GM18511 (cell line): Measurements from ENCODE around the gene ENTHD1.

Experiments
- ATAC-seq: cut with Tn5 transposase; IDR thresholded peaks from one replicate; pipeline ENCODE4 v1.9.1; 2021; ENCODE audit warnings: mild to moderate bottlenecking, moderate library complexity; ENCODE audit not compliant: unreplicated experiment

The ENTHD1 gene

DNA sequence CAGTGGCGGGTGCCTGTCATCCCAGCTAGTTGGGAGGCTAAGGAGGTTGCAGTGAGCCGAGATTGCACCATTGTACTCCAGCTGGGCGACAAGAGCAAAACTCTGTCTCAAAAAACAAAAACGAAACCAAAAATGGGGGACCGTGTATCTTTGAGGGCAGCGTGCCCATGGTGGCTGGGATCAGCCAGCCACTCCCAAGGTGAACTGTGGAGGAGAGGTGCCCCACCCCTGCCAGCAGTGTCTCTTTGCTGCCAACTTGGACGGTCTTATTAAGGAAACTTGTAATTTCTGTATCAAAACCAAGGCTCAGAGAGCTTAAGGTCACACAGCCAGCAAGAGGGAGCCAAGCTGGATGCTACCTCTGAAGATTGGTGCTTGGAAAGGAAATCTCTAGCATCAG is 175.4 kb downstream of the ENTHD1 start:
- no peak for ATAC-seq

DNA sequence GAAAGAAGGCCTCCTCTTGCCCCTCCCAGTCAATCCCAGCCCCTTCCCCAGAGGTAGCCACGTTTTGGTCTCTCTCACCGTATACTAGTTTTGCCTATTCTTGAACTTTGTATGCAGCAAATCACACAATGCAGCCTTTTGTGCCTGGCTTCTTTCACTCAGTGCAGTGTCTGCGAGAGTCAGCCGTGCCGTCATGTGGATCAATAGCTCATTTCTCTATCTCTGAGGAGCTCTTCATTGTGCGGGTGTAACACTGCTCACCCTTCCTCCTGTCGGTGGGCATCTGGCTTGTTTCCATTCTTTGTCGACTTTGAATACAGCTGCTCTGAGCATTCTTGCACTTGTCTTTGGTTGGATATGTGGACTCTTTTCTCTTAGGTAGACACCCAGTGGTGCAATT is 176.5 kb downstream of the ENTHD1 start:
- no peak for ATAC-seq

DNA sequence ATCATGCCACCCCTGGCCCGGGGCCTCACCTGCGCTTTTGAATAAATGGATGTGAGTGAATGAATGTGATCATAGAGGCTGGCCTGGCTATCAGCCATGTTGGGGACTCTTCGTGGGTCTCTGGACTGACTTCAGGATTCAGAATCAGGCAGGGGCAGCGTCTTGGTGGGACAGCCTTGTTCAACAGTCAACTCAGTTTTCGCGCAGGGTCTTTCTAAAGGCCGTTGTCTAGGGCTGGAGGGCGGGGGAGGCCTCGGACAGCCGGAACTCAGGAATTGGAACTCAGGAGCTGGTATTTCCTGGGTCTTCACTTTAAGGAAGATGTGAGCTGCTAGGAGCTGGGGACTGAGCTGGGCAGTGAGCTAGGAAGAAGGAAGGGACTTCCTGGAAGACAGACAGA is 177.0 kb downstream of the ENTHD1 start:
- no peak for ATAC-seq

DNA sequence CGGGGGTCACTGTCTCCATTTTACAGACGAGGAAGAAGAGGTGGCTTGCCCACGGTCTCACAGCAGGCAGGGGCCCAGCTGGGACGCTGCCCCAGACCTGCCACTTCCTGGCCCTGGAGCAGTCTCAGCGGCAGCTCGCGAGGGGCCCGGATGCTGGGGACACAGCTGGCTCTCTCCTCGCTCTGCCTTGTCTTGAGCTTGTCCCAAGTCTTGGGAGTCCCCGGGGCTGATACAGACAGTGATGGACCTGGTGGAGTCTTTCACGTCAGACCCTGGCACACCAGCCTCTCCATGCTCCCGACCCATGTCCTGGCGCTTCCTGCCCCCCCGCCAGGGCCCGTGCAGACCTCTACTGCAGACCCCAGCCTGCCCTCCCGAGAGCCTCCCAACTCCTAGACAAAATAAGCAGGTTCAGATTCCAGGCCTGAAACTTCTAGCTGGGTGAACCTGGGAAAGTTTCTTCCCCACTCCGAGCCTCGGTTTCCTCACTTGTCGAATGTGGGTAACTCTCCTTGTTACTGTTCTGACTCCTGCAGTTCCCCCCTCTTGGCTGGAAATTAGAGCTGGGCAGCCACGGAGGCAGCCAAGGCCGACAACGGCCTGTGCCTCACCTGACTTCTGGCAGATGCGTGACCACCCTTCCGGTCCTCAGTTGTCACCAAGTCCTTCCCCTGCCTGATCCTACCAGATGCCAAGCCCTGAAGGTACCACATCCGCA is 177.6 kb downstream of the ENTHD1 start:
- ATAC-seq: no peak

DNA sequence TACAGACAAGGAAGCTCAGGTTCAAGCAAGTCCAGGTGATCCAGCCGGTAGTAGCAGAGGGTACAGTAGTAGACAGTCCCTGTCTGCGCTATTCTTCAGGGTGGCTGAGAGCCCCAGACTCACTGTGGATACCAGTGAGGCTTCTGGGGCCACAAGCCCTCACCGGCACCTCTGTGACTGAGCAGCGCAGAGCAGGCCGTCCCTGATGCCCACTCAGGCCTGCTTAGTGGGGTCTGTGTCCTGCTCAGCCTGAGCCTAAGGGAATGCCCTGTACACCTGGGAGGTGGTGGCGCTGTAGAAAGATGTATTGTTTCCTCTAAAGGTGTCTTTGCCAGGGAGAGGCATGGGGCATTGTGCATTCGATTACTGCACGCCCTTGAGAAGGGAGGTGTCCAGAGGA is 179.2 kb downstream of the ENTHD1 start:
- no peak for ATAC-seq

DNA sequence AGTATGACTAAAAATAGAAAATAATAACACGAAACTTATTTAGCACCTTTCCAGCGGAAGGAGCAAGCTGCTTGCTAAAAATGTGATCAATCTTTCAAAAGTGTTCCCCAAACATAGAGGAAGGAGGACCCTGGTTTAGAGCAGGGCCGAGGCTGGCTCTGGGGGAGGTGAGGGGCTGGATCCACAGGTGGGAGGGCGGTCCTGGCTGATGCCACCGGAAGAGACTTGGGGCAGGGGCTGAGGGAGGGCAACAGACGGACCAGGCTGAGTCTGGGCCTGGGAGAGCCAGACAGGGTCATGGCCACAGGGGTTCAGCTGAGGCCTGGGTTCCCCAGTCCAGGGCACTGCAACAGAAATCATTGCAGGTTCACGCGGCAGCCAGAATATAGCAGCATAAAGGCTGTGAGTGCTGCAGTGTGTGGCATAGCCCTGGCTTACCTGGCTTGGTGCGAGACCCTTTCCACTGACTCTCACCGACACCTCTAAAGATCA is 179.7 kb downstream of the ENTHD1 start:
- no peak for ATAC-seq

DNA sequence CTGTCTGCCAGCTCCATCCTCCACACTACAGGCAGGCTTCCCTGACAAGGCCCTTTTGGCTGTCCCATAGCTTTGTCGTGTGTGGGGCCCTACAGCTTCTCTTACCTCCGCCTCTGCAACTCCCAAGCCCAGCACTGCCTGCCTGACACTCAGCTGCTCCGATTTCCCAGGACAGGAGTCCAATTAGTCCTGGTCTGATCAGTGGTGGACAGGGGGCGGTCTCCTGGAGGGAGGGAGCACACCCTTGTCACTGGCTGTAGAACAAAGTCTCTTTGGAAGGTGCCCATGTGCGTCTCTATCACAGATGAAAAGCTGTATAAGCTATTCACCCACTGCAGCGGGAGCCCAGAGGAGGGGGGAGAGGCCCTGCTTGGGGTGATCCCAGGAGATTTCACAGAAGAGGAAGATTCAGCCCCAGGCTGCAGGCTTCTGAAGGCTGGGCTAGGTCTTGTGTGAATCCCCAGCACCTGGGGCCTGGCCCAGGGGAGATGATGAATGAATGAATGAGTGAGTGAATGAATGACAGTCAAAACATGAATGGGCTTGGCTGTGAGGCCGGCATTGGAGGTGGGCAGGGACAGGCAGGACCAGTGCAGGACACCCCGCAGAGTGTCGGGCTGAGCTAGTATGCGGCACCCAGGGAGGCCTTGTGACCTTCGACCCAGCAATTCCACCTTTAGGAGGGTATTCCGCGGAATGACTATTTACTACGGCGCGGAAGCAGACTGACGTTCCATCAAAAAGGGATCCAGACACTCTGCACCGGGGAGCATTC is 180.6 kb downstream of the ENTHD1 start:
- no peak for ATAC-seq

DNA sequence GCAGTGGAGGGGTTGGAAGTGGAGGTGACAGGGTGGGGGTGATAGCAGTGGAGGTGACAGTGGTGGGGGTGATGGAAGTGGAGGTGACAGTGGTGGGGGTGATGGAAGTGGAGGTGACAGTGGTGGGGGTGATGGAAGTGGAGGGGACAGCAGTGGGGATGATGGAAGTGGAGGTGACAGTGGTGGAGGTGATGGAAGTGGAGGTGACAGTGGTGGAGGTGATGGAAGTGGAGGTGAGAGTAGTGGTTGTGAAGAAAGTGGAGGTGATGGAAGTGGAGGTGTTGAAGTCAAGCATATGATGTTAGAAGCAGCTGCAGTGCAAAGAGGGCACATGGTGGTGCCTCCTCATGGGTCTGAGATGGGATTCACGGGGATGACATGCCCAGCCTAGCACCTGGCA is 181.5 kb downstream of the ENTHD1 start:
- no peak for ATAC-seq

DNA sequence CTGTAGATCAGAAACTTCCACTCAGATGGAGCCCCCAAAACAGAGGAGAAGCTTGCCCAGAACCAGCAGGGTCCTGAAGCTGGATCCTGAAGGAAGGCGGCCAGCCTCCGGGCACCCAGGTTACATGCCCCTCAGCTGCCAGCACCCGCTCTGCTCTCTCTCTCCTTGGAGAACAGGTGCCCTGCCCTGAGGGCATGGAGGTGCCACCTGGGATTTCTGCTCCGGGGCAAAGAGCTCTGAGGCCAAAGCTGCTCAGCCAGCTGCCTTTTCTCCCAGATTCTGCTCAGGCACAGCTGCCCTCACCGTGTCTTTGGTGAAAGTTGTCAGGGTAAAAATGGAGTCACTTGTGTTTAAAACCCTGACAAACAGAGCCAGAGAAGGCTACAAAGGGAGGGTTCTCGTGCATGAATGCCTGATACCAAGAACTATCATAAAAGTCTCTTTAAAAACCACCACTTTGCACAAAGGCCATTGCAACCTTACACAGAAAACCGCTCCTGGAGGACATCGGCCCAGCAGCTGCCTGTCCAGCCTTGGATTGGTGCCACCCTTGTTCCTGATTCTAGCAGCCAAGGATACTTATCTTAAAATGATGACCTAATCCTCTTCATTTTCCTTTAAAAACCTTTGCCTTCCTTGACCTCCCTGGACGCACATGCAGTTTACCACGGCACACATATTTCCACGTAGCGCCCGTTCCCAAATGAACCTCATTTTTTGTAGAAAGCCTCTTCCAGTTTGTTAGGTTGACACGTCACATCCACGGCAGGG is 183.0 kb downstream of the ENTHD1 start:
- ATAC-seq: no peak

DNA sequence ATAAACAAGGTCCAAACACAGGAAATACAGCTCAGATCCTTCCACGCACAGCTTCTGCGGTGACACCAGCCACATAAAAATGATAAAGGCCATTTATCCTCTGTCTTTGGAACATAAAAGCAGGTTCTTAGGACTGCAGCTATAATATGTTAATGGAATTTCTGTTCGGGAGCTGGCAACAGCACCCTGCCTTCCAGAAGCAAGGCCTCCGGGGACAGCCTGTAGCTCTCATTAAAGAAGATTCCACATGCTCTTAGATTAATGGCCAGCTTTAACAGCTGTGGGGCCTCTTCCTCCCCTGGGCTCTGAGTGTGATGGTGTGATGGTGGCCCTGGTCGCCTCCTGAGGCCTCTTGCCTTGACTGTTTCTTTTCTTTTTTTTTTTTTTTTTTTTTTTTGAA is 185.7 kb downstream of the ENTHD1 start:
- no peak for ATAC-seq

DNA sequence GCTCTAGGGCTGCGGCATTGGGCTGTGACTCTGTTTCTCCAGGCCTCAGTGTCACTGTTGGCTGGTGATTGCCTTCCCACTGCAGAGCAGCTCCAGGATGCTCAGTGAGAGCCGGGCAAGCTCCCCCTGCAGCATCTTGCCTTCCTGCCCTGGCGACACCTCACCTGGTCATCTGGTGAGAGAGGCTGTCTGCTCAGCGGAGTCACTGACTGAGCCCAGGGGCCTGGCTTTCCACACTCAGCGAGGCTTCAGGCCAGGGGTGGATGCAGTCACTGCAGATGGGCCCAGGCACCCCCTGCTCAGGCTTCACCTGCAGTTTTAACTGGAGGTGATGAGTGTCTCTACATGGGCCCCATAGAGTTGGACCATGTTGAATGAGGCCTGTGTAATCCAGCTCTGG is 186.2 kb downstream of the ENTHD1 start:
- no peak for ATAC-seq

DNA sequence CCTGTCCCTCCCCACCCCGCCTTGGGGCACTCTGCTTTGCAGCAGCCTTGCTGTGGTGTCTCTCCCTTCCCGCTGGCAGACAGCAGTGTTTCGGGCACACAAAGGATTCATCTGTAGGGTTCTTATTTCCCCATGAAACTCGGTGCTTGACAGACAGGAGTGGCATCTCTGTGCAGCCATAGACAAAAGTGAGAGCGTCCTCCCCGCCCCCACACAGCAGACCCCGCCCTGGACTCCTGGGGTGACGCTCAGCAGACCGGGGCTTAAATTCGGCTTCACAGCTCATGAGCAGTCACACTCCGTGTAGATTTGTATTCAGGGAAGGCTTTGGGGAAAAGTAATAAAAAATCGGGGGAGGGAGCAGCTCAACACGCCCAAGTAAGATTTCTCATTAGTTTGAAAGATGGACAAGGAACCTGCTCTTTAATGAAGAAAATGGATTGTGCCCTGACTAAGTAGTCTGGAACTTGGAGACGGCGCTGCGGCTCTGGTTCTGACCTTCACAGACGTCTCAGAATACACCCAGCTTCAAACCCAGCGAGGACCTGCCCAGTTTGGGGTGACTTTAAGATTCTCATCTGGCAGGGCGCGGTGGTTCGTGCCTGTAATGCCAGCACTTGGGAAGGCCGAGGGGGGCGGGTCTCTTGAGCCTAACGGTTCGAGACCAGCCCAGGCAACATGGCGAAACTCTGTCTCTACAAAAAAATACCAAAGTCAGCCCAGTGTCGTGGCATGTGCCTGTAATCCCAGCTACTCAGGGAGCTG is 187.0 kb downstream of the ENTHD1 start:
- ATAC-seq: no peak

DNA sequence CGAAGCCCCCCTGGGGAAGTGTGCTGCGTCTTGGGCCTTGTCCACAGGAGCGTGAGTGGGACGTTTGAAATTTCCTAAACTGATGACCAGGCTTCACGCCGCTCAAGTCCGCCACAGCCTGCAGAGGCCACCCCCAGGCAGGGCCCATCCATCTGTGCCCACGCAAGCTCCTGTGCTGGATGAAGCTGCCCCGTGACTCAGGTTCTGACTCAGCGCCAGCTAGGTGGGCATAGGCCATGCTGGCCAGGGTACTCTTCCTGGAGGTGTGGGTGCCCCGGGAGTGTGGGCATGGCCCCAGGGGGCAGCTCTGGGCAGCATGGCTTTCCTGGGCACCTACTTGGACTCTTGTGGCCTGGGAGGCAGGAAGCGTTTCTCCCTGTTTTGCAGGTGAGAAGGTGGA is 188.2 kb downstream of the ENTHD1 start:
- ATAC-seq: no peak

DNA sequence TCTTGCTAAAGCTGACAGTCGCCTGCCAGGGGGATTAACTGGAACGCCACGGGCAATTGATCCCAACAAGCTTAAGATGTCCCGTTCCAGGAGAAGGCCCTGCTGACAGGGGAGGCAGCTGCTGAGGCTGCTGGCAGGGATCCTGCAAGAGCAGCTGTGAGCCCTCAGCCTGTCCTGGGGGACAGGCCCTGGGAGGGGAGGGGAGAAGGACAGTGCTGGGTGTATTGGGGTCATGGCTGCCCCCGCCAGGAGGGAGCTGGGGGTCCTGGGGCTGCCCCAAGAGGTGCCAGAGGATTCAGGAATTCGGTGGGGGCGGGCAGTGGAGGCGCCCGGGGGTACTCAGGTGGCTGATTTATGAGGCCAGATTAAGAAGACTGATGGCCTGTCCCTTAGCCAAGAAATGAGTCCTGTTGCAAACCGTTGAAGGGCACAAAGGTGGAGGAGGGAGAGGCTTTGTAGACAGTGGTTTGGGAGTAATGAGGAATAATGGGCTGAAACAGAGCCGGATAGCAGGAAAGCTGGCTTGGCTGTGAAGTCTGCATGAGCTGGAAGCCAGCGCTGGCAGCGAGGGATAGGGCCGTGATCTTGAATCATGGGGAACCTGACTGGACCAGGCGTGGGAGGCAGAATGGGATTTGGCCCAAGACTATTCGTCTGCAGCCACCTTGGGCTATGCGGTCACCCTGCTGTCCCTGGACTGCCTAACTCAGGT is 189.5 kb downstream of the ENTHD1 start:
- ATAC-seq: no peak

DNA sequence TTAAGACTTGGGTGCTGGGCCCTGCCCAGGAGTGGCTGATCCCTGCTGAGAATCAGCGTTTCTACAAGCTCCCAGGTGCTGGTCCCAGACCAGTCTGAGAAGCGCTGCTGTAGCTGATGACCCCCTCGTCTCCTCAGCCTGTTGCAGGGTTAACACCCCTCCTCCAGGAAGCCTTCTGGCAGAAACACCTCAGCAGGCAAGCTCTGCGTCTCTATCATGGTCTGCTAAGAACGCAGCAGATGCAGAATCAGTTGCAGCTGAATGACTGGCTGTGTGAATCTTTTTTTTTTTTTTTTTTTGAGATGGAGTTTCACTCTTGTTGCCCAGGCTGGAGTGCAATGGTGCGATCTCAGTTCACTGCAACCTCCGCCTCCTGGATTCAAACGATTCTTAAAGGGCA is 190.5 kb downstream of the ENTHD1 start:
- ATAC-seq: no peak

DNA sequence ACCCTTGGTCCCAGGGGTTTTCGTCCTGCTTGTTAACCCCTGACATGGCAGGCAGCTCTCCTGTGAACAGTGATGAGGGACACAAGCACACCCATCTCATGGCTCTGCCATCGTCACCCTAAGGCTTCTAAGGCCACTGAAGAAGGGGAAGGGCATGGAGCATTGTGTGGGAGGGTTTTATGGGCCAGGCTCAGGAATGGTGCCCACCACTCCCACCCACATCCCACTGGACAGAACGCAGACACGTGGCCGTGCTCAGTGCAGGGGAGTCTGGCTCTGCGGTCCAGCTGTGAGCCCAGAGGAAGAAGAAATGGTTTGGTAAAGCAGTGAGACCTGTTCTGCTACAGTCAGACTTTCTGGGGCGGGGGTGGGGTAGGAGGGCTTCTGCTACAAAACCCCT is 193.0 kb downstream of the ENTHD1 start:
- ATAC-seq: no peak

DNA sequence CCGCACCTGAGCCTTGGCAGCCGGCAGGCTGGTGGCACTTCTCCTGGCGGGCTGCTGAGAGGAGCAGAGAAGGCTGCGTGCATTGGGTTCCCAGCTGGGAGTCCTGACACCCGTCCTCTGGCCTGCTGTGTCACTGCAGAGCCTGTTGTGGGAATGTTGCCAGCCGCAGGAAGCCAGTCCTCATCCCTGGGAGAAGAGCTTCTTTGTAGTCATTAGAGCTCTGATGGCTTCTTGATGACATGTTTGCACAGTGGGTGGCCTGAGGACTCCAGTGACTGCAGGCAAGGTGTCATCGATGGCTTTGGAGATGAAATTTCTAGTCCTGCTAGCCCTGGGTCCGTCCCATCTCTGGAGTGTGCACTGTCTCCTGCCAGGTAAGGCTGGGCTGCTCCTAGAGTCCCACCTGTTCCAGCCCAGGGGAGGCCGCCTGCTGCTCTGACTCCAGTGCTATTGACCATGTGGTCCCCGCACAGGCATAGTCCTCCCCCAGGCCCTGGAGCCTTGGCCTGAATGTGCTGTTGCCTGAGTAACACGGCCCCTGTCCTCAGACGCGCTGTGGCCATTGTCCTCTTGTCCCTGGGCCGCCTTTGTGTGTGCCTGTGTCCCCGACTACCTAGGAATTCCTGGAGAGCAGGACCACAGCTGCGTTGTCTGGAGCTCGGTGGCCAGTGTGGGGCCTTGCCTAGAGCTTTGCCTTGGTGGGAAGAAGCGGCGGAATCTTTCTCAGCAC is 193.8 kb downstream of the ENTHD1 start:
- ATAC-seq: no peak

DNA sequence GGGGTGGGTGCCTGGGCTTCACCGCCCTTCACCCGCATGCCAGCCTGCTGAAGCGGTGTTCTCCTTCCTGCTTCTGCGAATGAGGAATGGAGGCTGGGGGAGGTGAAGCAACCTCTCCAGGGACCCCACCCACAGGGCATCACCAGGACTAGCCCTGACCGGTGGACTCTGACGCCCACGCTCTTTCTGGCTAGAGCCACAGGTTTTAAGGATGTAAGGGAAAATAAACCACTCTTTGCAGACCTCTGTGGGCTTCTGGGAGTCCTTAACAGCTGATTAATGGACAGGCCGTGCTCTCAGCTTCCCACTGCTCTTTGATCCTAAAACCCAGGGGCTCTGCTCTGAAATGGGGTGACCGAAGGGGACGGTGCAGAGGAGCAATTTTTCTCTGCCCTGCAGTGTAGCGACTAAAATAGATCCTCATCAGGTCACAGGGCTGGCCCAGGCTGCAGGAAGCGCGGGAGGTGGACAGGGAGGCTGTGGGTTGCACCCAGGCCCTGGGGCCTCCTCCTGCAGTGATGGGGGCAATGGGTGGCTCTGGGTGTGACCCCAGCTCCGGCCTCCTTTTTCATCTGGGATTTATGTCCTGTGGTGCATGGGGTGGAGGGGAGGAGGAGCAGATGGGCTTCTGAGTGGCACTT is 195.7 kb downstream of the ENTHD1 start:
- ATAC-seq: no peak

DNA sequence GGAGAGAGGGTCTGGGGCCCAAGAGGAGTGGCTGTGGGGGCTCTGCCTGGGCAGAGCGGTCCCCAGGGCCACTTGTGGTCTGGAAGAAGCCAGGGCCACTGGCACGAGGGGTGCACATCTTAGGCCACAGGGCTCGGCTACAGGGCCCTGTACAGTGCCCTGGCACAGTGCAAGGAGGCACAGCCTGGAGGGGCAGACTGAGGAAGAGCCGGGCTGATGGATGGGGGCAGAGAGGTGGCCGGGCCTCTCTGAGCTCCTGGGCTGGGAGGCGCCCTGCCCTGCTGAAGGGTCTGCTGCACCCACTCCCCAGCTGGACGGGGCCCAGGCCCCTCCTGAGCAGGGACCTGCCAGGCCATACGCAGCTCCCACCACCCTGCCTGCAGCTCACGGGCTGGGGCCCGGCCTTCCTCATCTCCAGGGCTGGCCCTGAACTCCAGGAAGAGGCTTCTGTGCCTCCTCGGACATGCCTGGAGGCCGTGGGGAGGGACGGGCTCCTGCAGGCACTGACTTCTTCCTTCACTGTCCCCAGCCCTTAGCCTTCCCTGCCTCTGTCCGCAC is 199.5 kb downstream of the ENTHD1 start:
- ATAC-seq: no peak
